ENCODE data around the gene TIAM1. TPM values are rescaled to one million over a fixed set of nuclear protein-coding genes. Genes with fewer than 3 reads are reported as not detected.

TIAM1 gene
- total RNA-seq, 3 donors from 2014 or later, result 6.2 to 11.6 (median 10.4) TPM

- ATAC-seq, result no peak
These were observed 147.3 kb downstream of the TIAM1 start for GRCh38 chr21:31196724-31197123.

GRCh38 chr21:31195334-31196015, 148.6 kb downstream of the TIAM1 start:
- DNase-seq (no peak), ATAC-seq (no peak)
- H3K36me3 ChIP-seq (ENCODE audit: low read depth), result no peaks in the 10 kb centered on the region
- H3K9me3 ChIP-seq, result no peaks in the 10 kb centered on the region
- intact Hi-C loops (cut with DNase I, micrococcal nuclease), result no loop called here
- no peak for TF ChIP-seq CTCF (IDR thresholded peaks at IDR 0.05)
- H3K4me1 ChIP-seq (ENCODE audit: low read depth), result no peaks in the 10 kb centered on the region
- H3K4me3 ChIP-seq, result no peak overlapping the region

More at GRCh38 chr21:31196724-31197123, 147.3 kb downstream of the TIAM1 start:
- H3K36me3 ChIP-seq (ENCODE audit: low read depth), result no peaks in the 10 kb centered on the region
- H3K4me3 ChIP-seq, result no peak overlapping the region
- no peak for TF ChIP-seq CTCF (IDR thresholded peaks at IDR 0.05)
- DNase-seq, result no peak
- H3K4me1 ChIP-seq (ENCODE audit: low read depth), result no peaks in the 10 kb centered on the region
- no peaks in the 10 kb centered on the region for H3K9me3 ChIP-seq
- intact Hi-C loops (cut with DNase I, micrococcal nuclease), result no loop called here

GRCh38 chr21:31194510-31195293, 149.4 kb downstream of the TIAM1 start:
- DNase-seq (no peak), ATAC-seq (no peak)
- Histone ChIP-seq H3K4me1 (ENCODE audit: low read depth) (no peaks in the 10 kb centered on the region), H3K4me3 (no peak overlapping the region), H3K9me3 (no peaks in the 10 kb centered on the region), H3K36me3 (ENCODE audit: low read depth) (no peaks in the 10 kb centered on the region)
- intact Hi-C loops (cut with DNase I, micrococcal nuclease), result no loop called here
- no peak for TF ChIP-seq CTCF (IDR thresholded peaks at IDR 0.05)

GRCh38 chr21:31193761-31194160, 150.3 kb downstream of the TIAM1 start:
- ATAC-seq (no peak), DNase-seq (no peak)
- H3K9me3 ChIP-seq, result no peaks in the 10 kb centered on the region
- no peak overlapping the region for H3K4me3 ChIP-seq
- no peaks in the 10 kb centered on the region for H3K4me1 ChIP-seq (ENCODE audit: low read depth)
- intact Hi-C loops (cut with DNase I, micrococcal nuclease), result no loop called here
- TF ChIP-seq CTCF (IDR thresholded peaks at IDR 0.05), result no peak
- no peaks in the 10 kb centered on the region for H3K36me3 ChIP-seq (ENCODE audit: low read depth)

- Histone ChIP-seq H3K9me3 (no peaks in the 10 kb centered on the region), H3K4me1 (ENCODE audit: low read depth) (no peaks in the 10 kb centered on the region), H3K4me3 (no peak overlapping the region), H3K36me3 (ENCODE audit: low read depth) (no peaks in the 10 kb centered on the region)
- no peak for DNase-seq
- no peak for TF ChIP-seq CTCF (IDR thresholded peaks at IDR 0.05)
- intact Hi-C loops (cut with DNase I, micrococcal nuclease), result no loop called here
- no peak for ATAC-seq
These were observed 152.5 kb downstream of the TIAM1 start for GRCh38 chr21:31191553-31191952.

Data from mucosa of descending colon (tissue), 3 donors.